Brain microvascular endothelial cell (primary cell): Measurements from ENCODE around the gene TFDP2.

Source experiments
- DNase-seq: peaks from one replicate; pipeline ENCODE4 v3.0.0-alpha.2; 2020
- H3K27ac ChIP-seq: fragments of 250-450 bp; sonication (Bioruptor Pico); 2 replicates; pipeline ENCODE4 v1.5.1; 2020; ENCODE audit warnings: mild to moderate bottlenecking, moderate library complexity
- H3K27me3 ChIP-seq: fragments of 250-450 bp; sonication (Bioruptor Pico); replicated peaks from 2 replicates; pipeline ENCODE4 v1.5.1; 2020; ENCODE audit warnings: mild to moderate bottlenecking
- H3K36me3 ChIP-seq: fragments of 250-450 bp; sonication (Bioruptor Pico); replicated peaks from 2 replicates; pipeline ENCODE4 v1.5.1; 2020; ENCODE audit warnings: mild to moderate bottlenecking
- H3K4me3 ChIP-seq: 2 replicates; pipeline ENCODE4 v1.5.1; 2011; ENCODE audit warnings: low read depth, mild to moderate bottlenecking, control low read depth, low read length, moderate library complexity
- CTCF ChIP-seq: IDR thresholded peaks from 2 replicates; pipeline ENCODE4 v1.5.1; 2011; ENCODE audit warnings: low read depth, mild to moderate bottlenecking, moderate library complexity, low read length, control low read depth, inconsistent platforms; ENCODE audit errors: missing control alignments
- in situ Hi-C: cut with HindIII; loops from 2 replicates; pipeline ENCODE4 v1.10.0; 2017; ENCODE audit warnings: low sequenced_read_pairs, low pct_ligation_motif_present

The TFDP2 gene

DNA sequence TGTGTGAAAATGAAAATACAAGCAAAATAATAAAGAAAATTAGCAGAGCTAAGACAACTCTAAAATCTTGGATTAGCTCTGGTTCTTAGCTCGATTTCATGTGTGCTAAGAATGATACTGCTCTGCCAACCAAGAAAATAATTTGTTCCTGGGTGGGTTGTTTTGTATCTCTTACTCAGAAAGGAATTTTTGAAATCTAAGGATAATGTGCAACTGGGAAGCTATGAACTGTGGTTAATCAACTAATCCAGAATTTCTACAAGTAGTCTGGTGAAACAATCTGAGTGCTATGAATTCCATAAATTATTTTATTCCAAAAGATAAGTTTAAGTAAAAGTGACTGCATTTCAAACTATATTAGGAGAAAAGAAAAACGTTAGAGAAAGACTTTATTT lies 92.0 kb downstream of the TFDP2 start:
- no peak overlapping the region for H3K4me3 ChIP-seq
- H3K36me3 ChIP-seq, result no peaks in the 10 kb centered on the region
- H3K27ac ChIP-seq, result no peak overlapping the region
- TF ChIP-seq CTCF, result no peak
- in situ Hi-C loops, result no loop called here
- no peak for DNase-seq
- no peaks in the 10 kb centered on the region for H3K27me3 ChIP-seq

- no peaks in the 10 kb centered on the region for H3K36me3 ChIP-seq
- TF ChIP-seq CTCF, result no peak
- no peak overlapping the region for H3K27ac ChIP-seq
- in situ Hi-C loops, result no loop called here
- no peak for DNase-seq
- H3K4me3 ChIP-seq, result no peak overlapping the region
- no peaks in the 10 kb centered on the region for H3K27me3 ChIP-seq
Observed at GRCh38 chr3:142056656-142057330, 92.6 kb downstream of the TFDP2 start.

- Histone ChIP-seq H3K27me3 (no peaks in the 10 kb centered on the region), H3K4me3 (no peak overlapping the region), H3K27ac (no peak overlapping the region), H3K36me3 (no peaks in the 10 kb centered on the region)
- in situ Hi-C loops, result no loop called here
- no peak for TF ChIP-seq CTCF
- DNase-seq, result no peak
Observed at GRCh38 chr3:142053835-142054234, 95.5 kb downstream of the TFDP2 start.

DNA sequence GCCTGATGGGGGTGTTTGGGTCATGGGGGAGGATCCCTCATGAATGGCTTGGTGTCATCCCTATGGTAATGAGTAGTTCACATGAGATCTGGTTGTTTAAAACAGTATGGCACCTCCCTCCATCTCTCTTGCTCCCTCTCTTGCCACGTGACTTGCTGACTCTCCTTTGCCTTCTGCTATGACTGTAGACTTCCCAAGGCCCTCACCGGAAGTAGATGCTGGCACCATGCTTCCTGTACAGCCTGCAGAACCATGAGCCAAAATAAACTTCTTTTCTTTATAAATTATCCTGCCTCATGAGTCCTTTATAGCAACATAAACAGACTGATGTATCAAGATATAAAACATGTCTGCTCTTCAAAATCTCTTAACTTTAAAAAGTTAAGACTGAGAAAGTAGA lies 96.1 kb downstream of the TFDP2 start:
- TF ChIP-seq CTCF, result no peak
- in situ Hi-C loops, result no loop called here

GRCh38 chr3:142051351-142051750 lies 98.0 kb downstream of the TFDP2 start:
- Histone ChIP-seq H3K4me3 (no peak overlapping the region), H3K27ac (no peak overlapping the region), H3K27me3 (no peaks in the 10 kb centered on the region), H3K36me3 (no peaks in the 10 kb centered on the region)
- TF ChIP-seq CTCF, result no peak
- in situ Hi-C loops, result no loop called here
- no peak for DNase-seq

More for the DNA sequence above, 96.1 kb downstream of the TFDP2 start:
- Histone ChIP-seq H3K27me3 (no peaks in the 10 kb centered on the region), H3K36me3 (no peaks in the 10 kb centered on the region), H3K4me3 (no peak overlapping the region), H3K27ac (no peak overlapping the region)
- DNase-seq, result no peak

- H3K36me3 ChIP-seq, result no peaks in the 10 kb centered on the region
- TF ChIP-seq CTCF, result no peak
- no peaks in the 10 kb centered on the region for H3K27me3 ChIP-seq
- H3K27ac ChIP-seq, result no peak overlapping the region
- no peak overlapping the region for H3K4me3 ChIP-seq
- no peak for DNase-seq
- in situ Hi-C loops, result no loop called here
Observed at GRCh38 chr3:142047021-142047369, 102.3 kb downstream of the TFDP2 start.
